Keratinocyte (primary cell): Measurements from ENCODE around the gene CSF3. TPM values are rescaled to one million over a fixed set of nuclear protein-coding genes. Genes with fewer than 3 reads are reported as not detected.
A peak's percentile ranks its signal among the peaks of the same experiment; 100 is the strongest.

Experiments used
- DNase-seq: peaks from one replicate; pipeline ENCODE4 v3.0.0-alpha.2; 2011; ENCODE audit warnings: low read depth, missing footprints, low spot score
- FAIRE-seq: peaks from 2 replicates; lab custom pipeline; 2011; peaks lifted over from hg19 to GRCh38; lab: Jason Lieb, UNC
- H2AFZ ChIP-seq: 2 replicates; pipeline ENCODE4 v1.6.0; 2012; ENCODE audit warnings: low read length, control low read depth, inconsistent platforms; ENCODE audit not compliant: control insufficient read depth
- H3K27ac ChIP-seq: 2 replicates; pipeline ENCODE4 v1.5.1; 2011; ENCODE audit warnings: low read length; ENCODE audit not compliant: control insufficient read depth, insufficient read depth
- H3K27me3 ChIP-seq: 3 replicates; pipeline ENCODE4 v1.6.0; 2011; ENCODE audit warnings: low read length; ENCODE audit not compliant: control insufficient read depth, insufficient read depth; ENCODE audit errors: extremely low read depth
- H3K36me3 ChIP-seq, 2 experiments: 2 replicates in 1 of 2; 3 replicates in 1 of 2; pipeline ENCODE4 v1.5.1; 2011; ENCODE audit warnings: low read length in 2 of 2, mild to moderate bottlenecking in 1 of 2; ENCODE audit not compliant: control insufficient read depth in 2 of 2, insufficient read depth in 2 of 2; ENCODE audit errors: extremely low read depth in 1 of 2
- H3K4me1 ChIP-seq: 3 replicates; pipeline ENCODE4 v1.5.1; 2011; ENCODE audit warnings: low read length; ENCODE audit not compliant: control insufficient read depth, insufficient read depth; ENCODE audit errors: extremely low read depth
- H3K4me2 ChIP-seq: 3 replicates; pipeline ENCODE4 v1.6.0; 2011; ENCODE audit warnings: low read depth, low read length; ENCODE audit not compliant: control insufficient read depth, insufficient read depth; ENCODE audit errors: extremely low read depth
- H3K4me3 ChIP-seq, 3 experiments: fragments of 200-600 bp in 1 of 3; sonication (generic) in 1 of 3; 2 replicates in 2 of 3; 3 replicates in 1 of 3; pipeline ENCODE4 v1.5.1; 2011 to 2016; ENCODE audit warnings: low read length in 3 of 3, mild to moderate bottlenecking in 3 of 3, control low read depth in 2 of 3, inconsistent platforms in 1 of 3, low read depth in 1 of 3, mixed read lengths in 1 of 3, mixed run types in 1 of 3, moderate library complexity in 1 of 3; ENCODE audit not compliant: control insufficient read depth in 2 of 3, insufficient read depth in 2 of 3; ENCODE audit errors: extremely low read depth in 1 of 3
- H3K79me2 ChIP-seq: 2 replicates; pipeline ENCODE4 v1.6.0; 2012; ENCODE audit warnings: low read length; ENCODE audit not compliant: control insufficient read depth, insufficient read depth
- H3K9ac ChIP-seq: 3 replicates; pipeline ENCODE4 v1.6.0; 2011; ENCODE audit warnings: low read length; ENCODE audit not compliant: control insufficient read depth, insufficient read depth; ENCODE audit errors: extremely low read depth
- H3K9me1 ChIP-seq: 3 replicates; pipeline ENCODE4 v1.6.0; 2011; ENCODE audit warnings: low read length; ENCODE audit not compliant: control insufficient read depth, insufficient read depth; ENCODE audit errors: extremely low read depth
- H3K9me3 ChIP-seq: 2 replicates; pipeline ENCODE4 v1.5.1; 2012; ENCODE audit warnings: low read depth, low read length; ENCODE audit not compliant: control insufficient read depth
- H4K20me1 ChIP-seq: 3 replicates; pipeline ENCODE4 v1.6.0; 2011; ENCODE audit warnings: low read length; ENCODE audit not compliant: control insufficient read depth, insufficient read depth; ENCODE audit errors: extremely low read depth
- EZH2 ChIP-seq: IDR thresholded peaks from one replicate; pipeline ENCODE4 v1.6.1; 2012; ENCODE audit warnings: inconsistent platforms, mild to moderate bottlenecking, low read length, moderate library complexity
- dilution Hi-C: fragments of 300-500 bp; cut with MboI; formaldehyde crosslinking; loops from one replicate; pipeline ENCODE4 v1.7.0; 2020; ENCODE audit warnings: low sequenced_read_pairs; ENCODE audit not compliant: extremely low pct_ligation_motif_present
- polyA plus RNA-seq, 5 experiments: library from polyadenylated mRNA; depleted of rRNA in 3 of 5; stranded (reverse) in 3 of 5; stranded (forward) in 1 of 5; unstranded in 1 of 5; fragments of >200 nt; gene quantifications; 1 replicate in 1 of 5; 2 replicates in 3 of 5; 3 replicates in 1 of 5; pipeline versions ENCODE4 v1.2.1 to v1.2.3, GENCODE V29; 2011 to 2012; ENCODE audit warnings: missing spikeins in 2 of 5, low read depth in 1 of 5, low replicate concordance in 1 of 5
- TF ChIP-seq, protein P1 (sequence below), 3 experiments: IDR thresholded peaks in 1 of 3; conservative IDR thresholded peaks in 1 of 3; optimal IDR thresholded peaks in 1 of 3; 2 replicates in 2 of 3; 3 replicates in 1 of 3; pipeline versions ENCODE3 to v1.5.1; 2011; ENCODE audit warnings: low read length in 3 of 3, mild to moderate bottlenecking in 3 of 3, moderate library complexity in 2 of 3, control low read depth in 1 of 3, inconsistent platforms in 1 of 3; ENCODE audit not compliant: insufficient read depth in 2 of 3; ENCODE audit errors: extremely low read depth in 1 of 3

CSF3 gene
- polyA plus RNA-seq, 1 donor (not counting 4 experiments of a cell fraction or from before 2014, with no cell fraction given): 0.76 TPM

DNA sequence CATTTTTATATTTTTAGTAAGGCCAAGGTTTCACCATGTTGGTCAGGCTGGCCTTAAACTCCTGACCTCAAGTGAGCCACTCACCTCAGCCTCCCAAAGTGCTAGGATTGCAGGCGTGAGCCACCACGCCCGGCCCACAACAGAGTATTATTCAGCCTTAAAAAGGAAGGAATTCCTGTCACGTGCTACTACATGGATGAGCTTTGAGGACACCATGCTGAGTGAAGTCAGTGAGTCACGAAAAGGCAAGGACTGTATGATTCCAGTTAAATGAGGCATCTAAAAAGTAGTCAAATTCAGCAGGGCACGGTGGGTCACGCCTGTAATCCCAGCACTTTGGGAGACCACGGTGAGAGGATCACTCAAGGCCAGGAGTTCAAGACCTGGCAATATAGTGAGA is 9.7 kb downstream of the CSF3 start:
- Histone ChIP-seq H2AFZ (no peak overlapping the region), H3K79me2 (peaks cover 2% of the 10 kb centered on the region), H4K20me1 (no peaks in the 10 kb centered on the region), H3K9me3 (no peaks in the 10 kb centered on the region), H3K36me3 (peaks cover 10 to 57% of the 10 kb centered on the region in 2 experiments), H3K27me3 (no peaks in the 10 kb centered on the region), H3K9me1 (peaks cover 2% of the 10 kb centered on the region), H3K4me2 (peak overlapping the region; percentile 3), H3K4me1 (peaks cover 61% of the 10 kb centered on the region), H3K27ac (peak overlapping the region; percentile 74), H3K9ac (peak overlapping the region; percentile 2), H3K4me3 (no peak overlapping the region)
- TF ChIP-seq, protein P1, sequence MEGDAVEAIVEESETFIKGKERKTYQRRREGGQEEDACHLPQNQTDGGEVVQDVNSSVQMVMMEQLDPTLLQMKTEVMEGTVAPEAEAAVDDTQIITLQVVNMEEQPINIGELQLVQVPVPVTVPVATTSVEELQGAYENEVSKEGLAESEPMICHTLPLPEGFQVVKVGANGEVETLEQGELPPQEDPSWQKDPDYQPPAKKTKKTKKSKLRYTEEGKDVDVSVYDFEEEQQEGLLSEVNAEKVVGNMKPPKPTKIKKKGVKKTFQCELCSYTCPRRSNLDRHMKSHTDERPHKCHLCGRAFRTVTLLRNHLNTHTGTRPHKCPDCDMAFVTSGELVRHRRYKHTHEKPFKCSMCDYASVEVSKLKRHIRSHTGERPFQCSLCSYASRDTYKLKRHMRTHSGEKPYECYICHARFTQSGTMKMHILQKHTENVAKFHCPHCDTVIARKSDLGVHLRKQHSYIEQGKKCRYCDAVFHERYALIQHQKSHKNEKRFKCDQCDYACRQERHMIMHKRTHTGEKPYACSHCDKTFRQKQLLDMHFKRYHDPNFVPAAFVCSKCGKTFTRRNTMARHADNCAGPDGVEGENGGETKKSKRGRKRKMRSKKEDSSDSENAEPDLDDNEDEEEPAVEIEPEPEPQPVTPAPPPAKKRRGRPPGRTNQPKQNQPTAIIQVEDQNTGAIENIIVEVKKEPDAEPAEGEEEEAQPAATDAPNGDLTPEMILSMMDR (optimal IDR thresholded peaks at IDR 0.05 in 1 of 3, IDR thresholded peaks at IDR 0.05 in 1 of 3, conservative IDR thresholded peaks at IDR 0.05 in 1 of 3; ENCODE audit: extremely low read depth in 1 of 3, insufficient read depth in 2 of 3, low read length in 3 of 3): no peak
- no peak for TF ChIP-seq EZH2
- peak; percentile 62 for FAIRE-seq
- dilution Hi-C loops: no loop called here
- peak; percentile 85 for DNase-seq

DNA sequence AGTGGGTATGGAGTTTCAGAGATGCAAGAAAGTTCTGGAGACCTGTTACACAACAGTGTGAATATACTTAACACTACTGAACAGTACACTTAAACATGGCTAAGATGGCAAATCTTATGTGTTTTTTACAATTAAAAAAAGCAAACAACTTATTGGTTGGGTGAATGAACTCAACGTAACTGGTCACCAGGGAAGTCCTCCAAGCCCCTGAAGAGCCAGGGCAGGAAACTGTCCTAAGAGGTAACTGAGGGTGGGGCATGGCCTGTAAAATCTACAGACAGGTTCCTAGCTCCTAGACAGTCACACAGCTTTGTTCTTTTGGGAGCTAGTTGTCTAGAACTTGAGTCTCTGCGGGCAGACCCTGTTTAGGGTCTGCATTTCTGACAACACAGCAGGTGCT is 10.3 kb downstream of the CSF3 start:
- no peaks in the 10 kb centered on the region for H3K79me2 ChIP-seq
- H2AFZ ChIP-seq: no peak overlapping the region
- dilution Hi-C loops: no loop called here
- no peaks in the 10 kb centered on the region for H3K9me3 ChIP-seq
- no peaks in the 10 kb centered on the region for H3K27me3 ChIP-seq
- H3K36me3 ChIP-seq: peaks cover 10 to 52% of the 10 kb centered on the region in 2 experiments
- no peaks in the 10 kb centered on the region for H4K20me1 ChIP-seq
- H3K9ac ChIP-seq: peak overlapping the region; percentile 38
- H3K4me1 ChIP-seq: peaks cover 62% of the 10 kb centered on the region
- peak overlapping the region; percentile 74 for H3K27ac ChIP-seq
- no peak overlapping the region for H3K4me3 ChIP-seq
- FAIRE-seq (no peak), DNase-seq (no peak)
- peaks cover 2% of the 10 kb centered on the region for H3K9me1 ChIP-seq
- TF ChIP-seq, protein P1 (optimal IDR thresholded peaks at IDR 0.05 in 1 of 3, IDR thresholded peaks at IDR 0.05 in 1 of 3, conservative IDR thresholded peaks at IDR 0.05 in 1 of 3; ENCODE audit: extremely low read depth in 1 of 3, insufficient read depth in 2 of 3, low read length in 3 of 3): no peak
- TF ChIP-seq EZH2: no peak
- peak overlapping the region; percentile 58 for H3K4me2 ChIP-seq
